DOHH2 (cell line): ENCODE data around the gene CNTN4.

Experiments used
- CTCF ChIP-seq: fragments of 200-600 bp; sonication (generic); IDR thresholded peaks from one replicate; pipeline ENCODE4 v1.5.1; 2014; ENCODE audit warnings: antibody characterized with exemption, mild to moderate bottlenecking, low read depth, low read length; ENCODE audit not compliant: poor library complexity, severe bottlenecking
- EZH2phosphoT487 ChIP-seq: fragments of 200-600 bp; sonication (generic); IDR thresholded peaks from 2 replicates; pipeline ENCODE4 v1.6.1; 2017; ENCODE audit warnings: borderline replicate concordance, mild to moderate bottlenecking, antibody characterized with exemption, low read length, moderate library complexity, mixed read lengths

- no peak for TF ChIP-seq EZH2phosphoT487
- no peak for TF ChIP-seq CTCF
Measured at GRCh38 chr3:2770451-2770850, 671.8 kb downstream of the CNTN4 start.
